Stimulated activated CD4-positive, alpha-beta T cell treated with anti-CD3 and anti-CD28 coated beads, Interleukin-4, amount 100 ng/mL, for 24 hours (primary cell): ENCODE results near the gene ANKRD35.
A peak's percentile ranks its signal among the peaks of the same experiment; 100 is the strongest.

ENCODE experiments used
- DNase-seq: peaks from one replicate; pipeline ENCODE4 v3.0.0-alpha.2; 2020

ANKRD35 gene

GRCh38 chr1:145892486-145893087 is 6.9 kb upstream of the ANKRD35 start:
- no peak for DNase-seq

GRCh38 chr1:145891587-145892485 is 6.2 kb upstream of the ANKRD35 start:
- DNase-seq = peak; percentile 59

- no peak for DNase-seq
Measured at GRCh38 chr1:145891143-145891542, 5.5 kb upstream of the ANKRD35 start.

GRCh38 chr1:145889722-145890121 is 4.1 kb upstream of the ANKRD35 start:
- DNase-seq = no peak

GRCh38 chr1:145887631-145888030 is 2.0 kb upstream of the ANKRD35 start:
- no peak for DNase-seq

GRCh38 chr1:145886816-145887215 is 1.1 kb upstream of the ANKRD35 start:
- no peak for DNase-seq

GRCh38 chr1:145886390-145886789 is 724 bp upstream of the ANKRD35 start:
- no peak for DNase-seq

- DNase-seq = no peak
Measured at GRCh38 chr1:145884675-145885074, 991 bp downstream of the ANKRD35 start.

- DNase-seq = no peak
Measured at GRCh38 chr1:145879775-145880174, 5.9 kb downstream of the ANKRD35 start.

GRCh38 chr1:145878724-145879123 is 6.9 kb downstream of the ANKRD35 start:
- DNase-seq = no peak

- no peak for DNase-seq
Measured at GRCh38 chr1:145877923-145878486, 7.7 kb downstream of the ANKRD35 start.

GRCh38 chr1:145874646-145875045 is 11.0 kb downstream of the ANKRD35 start:
- DNase-seq = no peak

- peak; percentile 35 for DNase-seq
Measured at GRCh38 chr1:145871994-145872924, 13.4 kb downstream of the ANKRD35 start.

GRCh38 chr1:145868232-145868631 is 17.4 kb downstream of the ANKRD35 start:
- no peak for DNase-seq

- DNase-seq = no peak
Measured at GRCh38 chr1:145863282-145864018, 22.2 kb downstream of the ANKRD35 start.

- DNase-seq = peak; percentile 81
Measured at GRCh38 chr1:145859491-145860023, 26.1 kb downstream of the ANKRD35 start.

GRCh38 chr1:145858901-145859490 is 26.7 kb downstream of the ANKRD35 start, which contains the start of gene PIAS3:
TSS of gene PIAS3 (minus strand) at chr1:145859081. CDS start at chr1:145858990, 91 bp downstream.
- DNase-seq = peak; percentile 84

GRCh38 chr1:145858238-145858900 is 27.3 kb downstream of the ANKRD35 start:
- peak; percentile 54 for DNase-seq

- DNase-seq = no peak
Measured at GRCh38 chr1:145857170-145857569, 28.5 kb downstream of the ANKRD35 start.

- DNase-seq = no peak
Measured at GRCh38 chr1:145855426-145855948, 30.2 kb downstream of the ANKRD35 start.
